HG03432 (cell line): ENCODE measurements around the gene PCCA.
"Not testable (repeated sequence)": the region's sequence is repeated elsewhere in the genome, so short reads cannot be mapped to it uniquely, and the experiment has no call there.

Experiments
- ATAC-seq: cut with Tn5 transposase; IDR thresholded peaks from one replicate; pipeline ENCODE4 v1.9.1; 2021; ENCODE audit warnings: mild to moderate bottlenecking, moderate library complexity; ENCODE audit not compliant: unreplicated experiment

Gene PCCA

DNA sequence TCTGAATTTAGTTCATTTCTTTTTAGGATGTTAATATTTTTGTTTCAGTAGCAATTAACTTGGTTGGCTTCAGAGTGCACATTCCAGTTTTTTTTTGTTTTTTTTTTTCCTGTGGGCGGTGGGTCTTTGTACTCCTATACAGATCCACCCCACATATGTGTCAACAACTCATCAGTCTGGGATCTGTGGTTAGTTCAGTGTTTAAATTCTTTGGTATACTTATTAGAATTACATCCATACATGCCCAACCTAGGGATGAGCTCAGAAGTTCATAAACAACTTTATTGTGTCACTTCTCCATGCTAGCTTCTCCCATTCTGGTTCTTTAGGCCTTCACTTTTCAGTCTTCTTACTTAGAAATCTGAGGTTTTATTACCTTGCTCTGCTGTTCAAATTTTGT, 50.9 kb downstream of the PCCA start:
- ATAC-seq, result no peak

DNA sequence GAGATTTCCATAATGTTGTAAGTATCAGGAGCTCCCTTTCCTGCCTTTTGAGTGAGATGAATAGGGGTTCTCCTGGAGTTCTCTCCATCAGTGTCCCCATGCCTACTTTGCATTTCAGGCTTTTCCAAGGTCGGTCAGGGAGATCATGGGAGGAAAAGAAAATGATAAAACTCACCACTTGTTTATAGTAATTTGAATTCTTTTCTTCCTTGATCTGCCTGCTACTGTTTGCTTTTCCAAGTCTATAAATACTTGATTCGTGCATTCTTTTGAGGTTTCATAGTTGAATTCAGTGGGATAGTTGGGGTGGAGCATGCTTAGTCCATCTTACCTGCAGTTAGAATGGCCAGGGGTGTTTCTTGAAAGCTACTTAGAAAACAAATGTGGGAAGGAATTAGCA, 51.5 kb downstream of the PCCA start:
- no peak for ATAC-seq

DNA sequence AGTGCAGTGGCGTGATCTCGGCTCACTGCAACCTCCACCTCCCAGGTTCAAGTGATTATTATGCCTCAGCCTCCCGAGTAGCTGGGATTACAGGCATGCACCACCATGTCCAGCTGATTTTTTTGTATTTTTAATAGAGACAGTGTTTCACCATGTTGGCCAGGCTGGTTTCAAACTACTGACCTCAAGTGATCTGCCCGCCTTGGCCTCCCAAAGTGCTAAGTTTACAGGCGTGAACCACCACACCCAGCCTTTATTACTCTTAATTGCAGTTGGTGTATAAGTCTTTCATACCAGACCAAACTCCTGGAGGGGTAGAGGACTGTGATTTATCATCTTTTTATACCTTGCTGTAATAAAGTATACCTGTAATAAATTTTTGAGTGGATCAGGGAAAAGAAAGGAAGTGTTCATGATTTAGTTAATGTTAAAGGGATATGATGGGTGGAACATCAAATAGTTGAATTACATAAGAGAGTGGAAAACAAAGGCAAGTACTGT, 52.6 kb downstream of the PCCA start:
- not testable (repeated sequence) for ATAC-seq

DNA sequence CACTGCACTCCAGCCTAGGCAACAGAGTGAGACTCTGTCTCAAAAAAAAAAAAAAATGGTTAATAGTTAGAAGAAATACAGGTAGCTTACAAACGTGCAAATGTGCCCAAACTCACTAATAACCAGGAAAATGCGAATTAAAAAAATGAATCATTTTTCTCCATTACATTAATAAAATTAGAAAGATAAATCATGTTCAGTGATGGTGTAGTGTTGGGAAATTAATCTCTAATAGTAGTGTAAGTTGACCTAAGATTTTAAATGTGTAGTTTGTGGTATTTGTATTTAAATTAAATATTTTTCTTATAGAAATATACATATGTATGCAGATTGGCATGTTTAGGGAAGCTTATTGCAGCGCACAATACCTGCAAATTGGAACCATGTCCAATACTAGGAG, 57.6 kb downstream of the PCCA start:
- no peak for ATAC-seq

DNA sequence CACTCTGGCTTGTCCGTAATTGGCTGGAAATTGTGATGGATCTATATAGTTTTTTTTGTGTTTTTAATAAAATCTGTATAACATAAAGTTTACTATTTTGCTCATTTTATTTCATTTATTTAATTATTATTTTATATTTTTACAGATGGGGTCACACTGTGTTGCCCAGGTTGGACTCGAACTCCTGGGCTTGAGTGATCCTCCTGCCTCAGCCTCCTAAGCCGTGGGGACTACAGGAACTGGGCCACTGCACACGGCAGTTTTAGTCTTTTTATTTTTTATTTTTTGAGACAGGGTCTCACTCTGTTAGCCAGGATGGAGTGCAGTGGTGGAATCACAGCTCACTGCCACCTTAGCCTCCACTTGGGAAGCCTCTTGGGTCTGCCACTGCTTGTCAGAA, 58.9 kb downstream of the PCCA start:
- no peak for ATAC-seq

DNA sequence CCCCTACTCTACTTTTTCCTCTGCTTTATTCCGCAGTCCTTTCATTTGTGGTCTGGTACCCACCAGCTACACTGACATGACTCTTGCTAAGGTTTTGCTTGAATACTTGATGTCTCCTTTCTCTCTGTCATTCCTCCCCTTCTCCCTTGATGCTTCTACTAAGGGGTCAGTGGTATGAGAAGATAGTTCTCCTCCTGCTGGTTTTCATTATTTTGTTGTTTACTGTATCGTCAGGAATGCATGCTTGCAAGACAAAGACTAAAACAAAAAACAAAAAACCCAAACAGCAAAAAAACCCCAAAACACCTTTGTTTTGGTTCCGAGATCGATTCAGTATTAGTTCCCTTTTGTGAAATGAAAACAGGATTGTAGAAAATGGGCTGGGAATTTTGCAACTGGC, 59.5 kb downstream of the PCCA start:
- no peak for ATAC-seq

DNA sequence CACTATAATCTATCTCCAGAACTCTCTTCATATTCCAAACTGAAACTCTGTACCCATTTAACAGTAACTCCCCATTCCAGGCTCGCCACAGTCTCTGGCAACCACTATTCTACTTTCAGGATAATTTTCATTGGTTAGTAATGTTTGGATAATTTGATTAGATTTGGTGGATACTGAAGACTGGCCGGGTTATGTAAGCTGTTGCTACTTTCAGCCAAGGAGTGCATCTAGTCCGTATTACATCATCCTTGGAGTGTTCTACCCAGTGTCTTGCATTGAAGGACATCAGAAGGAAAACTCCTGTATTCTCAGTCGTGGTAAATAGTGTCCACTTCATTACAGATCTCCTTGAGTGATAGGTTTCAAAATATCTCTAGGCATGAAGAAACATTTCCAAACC, 60.5 kb downstream of the PCCA start:
- no peak for ATAC-seq

DNA sequence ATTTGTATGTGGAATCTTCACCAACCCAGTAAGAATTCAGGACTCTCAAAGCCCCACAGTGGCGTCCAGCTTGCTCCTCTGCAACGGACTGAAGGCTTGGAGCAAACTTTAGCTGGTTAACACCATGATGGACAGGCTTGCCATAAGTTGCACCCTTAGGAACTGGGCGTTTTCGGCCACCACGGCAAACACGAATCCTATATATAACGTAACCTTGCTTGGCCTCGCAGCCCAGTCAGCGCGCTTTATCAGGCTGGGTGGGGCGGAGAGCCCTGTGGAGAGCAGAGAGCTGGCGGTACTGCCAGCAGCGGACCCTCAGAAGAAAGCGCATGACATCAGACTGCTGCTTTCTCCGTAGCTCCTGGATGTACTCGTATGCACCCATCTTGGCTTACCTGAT, 61.8 kb downstream of the PCCA start:
- not testable (repeated sequence) for ATAC-seq

DNA sequence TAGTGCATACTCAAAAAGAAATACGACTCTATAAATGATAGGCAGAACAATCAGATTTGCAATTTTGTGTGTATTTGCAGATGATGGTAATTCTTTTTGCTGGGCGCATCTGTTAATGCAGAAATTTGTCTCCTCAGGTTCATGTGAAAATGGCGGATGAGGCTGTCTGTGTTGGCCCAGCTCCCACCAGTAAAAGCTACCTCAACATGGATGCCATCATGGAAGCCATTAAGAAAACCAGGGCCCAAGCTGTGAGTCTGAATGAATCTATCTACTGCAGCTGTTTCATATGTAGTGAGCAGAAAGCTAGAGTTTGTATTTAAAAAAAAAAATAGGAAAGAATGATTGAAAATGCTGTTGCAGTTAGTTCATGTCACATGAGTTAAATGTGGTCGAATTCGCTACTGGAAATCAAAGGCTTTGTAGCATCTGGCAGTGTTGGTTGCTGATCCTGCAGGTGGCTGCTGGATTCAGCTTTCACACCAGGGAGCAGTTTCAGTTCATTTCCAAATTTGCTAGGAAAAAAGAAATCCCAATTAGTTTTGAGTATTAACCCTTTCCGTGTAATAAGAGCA, 66.0 kb downstream of the PCCA start:
- ATAC-seq, result no peak

DNA sequence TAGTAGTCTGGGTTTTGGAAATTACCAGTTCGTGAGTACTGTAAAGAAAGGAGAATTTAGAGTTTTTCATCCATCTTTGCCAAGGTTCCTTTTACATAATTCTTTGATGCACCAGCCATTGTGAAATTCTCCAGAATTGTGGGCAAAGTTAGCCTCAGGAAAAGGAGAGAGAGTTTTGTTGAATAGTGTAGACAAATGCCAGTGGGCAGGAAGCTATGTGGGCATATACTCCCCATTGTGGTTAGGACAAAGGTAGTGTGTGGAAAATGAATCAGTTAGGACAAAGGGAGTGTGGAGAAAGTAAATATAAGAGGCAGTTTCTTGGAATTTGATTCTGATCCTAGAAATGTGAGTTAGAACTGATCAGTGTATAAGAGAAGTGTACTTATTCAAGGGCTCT, 67.9 kb downstream of the PCCA start:
- no peak for ATAC-seq

DNA sequence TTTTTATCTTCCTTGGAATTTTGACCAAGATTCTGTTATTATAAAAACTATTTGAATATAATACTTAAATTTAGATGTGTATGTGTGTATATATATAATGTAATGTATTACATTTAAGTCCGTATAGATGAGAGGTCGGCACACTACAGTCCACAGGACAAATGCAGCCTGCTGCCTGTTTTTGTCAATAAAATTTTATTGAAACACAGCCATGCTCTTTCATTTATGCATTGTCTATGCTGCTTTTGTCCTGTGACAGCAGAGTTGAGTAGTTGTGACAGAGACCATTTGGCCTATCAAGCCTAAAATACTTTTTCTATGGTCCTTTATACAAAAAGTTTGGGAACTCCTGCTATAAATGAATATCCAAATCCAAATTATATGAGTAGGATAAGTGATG, 69.7 kb downstream of the PCCA start:
- no peak for ATAC-seq

DNA sequence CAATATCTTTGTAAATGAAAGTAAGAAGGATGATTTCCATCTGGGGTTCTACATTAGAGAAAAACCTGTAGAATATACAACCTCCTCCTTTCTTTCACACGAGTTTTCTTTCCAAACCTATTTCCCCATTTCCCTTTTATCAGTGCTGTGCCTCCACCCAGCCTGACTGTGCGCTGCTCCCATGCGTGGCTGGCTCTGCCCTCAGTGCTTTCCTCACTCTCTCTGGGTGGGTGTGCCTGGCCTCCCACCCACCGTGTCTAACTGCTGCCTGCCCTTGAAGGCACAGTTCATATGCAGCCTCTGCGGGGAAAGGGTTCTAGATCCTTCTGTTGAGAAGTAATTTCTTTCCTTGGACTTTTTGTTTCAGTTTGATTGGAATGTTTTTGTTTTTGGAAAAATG, 70.7 kb downstream of the PCCA start:
- no peak for ATAC-seq

DNA sequence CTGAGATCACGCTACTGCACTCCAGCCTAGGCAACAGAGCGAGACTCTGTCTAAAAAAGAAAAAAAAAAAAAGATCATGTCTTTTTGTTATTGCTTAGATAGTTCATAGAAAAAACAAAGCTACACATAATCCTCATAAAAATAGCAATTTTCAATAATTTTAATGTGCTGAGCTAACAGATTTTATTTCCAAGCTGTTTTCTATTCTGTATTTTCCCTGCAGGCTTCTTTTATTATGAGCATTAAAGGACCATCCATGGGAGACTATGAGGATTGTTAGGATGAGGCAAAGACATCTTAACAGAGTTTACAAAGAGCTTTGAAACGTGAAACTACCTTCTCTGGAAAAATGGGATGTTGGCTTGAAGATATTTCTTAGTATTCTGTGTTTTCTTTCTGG, 71.6 kb downstream of the PCCA start:
- no peak for ATAC-seq

DNA sequence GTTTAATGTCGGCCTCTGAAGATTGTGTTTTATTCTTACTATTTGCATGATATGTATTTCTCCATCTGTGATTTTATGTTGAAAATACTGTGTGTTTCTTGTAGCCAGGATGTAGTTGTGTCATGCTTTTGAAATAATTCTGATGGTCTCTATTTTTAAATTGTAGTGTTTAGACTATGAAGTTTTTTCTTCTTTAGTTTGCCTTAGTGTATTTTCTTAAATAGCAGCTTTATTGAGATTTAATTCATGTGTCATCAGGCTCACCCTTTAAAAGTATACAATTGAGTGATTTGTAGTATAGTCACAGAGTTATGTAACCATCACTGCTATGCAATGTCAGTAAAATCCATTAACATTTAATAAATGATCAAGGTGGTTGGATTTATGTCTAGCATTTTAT, 74.5 kb downstream of the PCCA start:
- ATAC-seq, result no peak

DNA sequence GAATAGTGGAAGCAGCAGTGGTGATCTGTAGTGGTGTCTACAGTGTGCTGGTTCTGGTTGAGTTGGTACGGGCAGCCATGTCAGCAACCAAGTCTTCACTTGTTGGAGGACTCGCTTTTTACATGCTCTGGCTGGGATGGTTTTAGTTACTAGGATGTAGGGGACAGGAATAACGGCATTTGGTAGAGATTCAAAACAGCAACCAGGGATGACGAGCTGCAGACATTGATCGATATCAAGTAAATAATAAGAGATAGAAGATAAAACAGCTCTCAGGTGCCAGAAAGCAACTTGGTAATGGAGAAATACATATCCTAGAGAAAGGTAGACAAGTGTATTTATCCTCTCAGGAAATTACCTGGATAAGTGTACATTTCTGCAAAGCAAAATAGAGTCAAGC, 84.3 kb downstream of the PCCA start:
- no peak for ATAC-seq

DNA sequence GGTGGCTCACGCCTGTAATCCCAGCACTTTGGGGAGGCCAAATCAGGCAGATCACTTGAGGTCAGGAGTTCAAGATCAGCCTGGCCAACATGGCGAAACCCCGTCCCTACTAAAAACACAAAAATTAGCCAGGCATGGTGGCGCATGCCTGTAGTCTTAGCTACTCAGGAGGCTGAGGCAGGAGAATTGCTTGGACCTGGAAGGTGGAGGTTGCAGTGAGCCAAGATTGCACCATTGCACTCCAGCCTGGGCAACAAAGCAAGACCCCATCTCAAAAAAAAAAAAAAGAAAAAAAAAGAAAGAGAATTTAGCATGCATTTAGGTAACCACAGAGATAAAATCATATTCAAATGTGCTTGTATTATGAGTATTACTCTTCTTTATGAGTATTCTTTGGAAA, 85.6 kb downstream of the PCCA start:
- ATAC-seq, result not testable (repeated sequence)

DNA sequence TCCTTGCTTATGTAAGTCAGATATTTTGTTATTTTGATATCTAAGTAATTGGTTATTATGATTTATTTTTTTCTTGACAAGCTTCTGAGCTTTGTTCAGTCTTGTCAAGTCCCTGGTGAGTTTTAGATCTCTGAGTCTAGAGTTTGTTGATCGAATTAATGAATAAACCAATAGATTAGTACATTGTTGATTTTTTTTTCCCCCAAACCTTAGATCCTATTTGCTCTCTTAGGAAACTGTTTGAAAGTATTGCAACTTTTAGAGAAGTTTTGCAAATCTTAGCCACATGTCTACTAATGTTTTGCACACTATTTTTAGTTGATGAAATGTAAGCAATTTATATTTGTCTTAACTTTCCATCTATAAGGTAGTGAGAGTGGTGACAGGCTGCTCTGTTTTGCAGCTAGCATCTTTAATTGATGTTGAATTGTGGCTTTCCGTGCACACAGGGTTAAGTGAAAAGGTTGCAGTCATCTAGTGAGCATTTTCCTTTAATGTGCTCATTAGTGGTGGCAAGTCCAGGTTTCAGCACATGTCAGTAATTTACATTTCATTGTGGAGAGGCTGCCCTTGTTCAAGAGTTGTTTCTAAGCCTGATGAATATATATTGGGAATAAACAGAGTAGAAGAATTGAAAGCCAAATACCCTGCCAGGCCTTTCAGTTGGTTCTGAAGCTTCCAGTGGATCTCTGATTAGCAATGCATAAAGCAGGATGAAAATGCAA, 86.3 kb downstream of the PCCA start:
- ATAC-seq, result no peak

DNA sequence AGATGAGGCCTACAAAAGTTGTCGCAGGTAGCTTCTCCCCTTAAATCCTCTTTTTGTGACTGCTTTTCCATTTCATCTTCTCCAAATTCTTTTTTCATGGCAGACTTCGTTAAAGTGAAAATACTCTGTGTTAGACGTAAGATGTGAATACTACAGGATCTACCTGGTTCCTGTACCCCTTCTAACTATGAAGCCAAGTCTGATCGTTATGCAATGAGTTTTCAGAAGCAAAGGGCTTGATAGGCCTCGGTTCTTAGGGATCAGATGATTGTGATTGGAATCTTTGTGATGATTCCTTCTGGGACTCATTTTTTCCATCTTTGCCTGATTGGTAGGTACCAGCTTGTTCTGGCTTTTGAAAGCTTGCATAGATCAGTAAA, 86.9 kb downstream of the PCCA start:
- ATAC-seq, result no peak

DNA sequence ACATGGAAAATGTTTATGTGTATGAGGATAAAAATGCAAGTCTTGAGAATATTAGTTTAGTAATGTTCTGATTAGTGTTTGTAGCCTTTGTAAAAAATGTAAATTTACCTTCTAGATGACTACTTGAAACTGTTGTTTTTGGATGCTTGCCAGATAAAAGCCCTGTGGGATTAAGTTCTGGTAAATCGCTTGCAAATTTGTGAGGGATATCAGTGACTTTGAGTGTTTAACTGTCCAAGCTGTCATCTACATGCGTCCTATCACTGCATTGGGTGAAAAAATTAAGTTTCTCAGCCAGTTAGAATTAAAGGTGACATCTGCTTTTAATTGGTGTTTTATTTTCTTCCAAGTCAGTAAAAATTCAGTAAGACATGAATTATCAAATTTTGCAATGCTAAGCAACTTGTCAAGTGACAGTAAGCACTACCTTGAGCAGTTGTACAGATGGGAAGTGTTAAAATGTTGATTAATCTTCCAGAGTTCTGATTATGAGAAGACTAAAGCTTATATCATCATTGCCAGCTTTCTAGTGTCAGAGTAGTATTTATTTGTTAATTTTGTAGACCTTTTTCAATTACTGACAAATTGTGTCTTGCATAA, 88.0 kb downstream of the PCCA start:
- ATAC-seq, result no peak

DNA sequence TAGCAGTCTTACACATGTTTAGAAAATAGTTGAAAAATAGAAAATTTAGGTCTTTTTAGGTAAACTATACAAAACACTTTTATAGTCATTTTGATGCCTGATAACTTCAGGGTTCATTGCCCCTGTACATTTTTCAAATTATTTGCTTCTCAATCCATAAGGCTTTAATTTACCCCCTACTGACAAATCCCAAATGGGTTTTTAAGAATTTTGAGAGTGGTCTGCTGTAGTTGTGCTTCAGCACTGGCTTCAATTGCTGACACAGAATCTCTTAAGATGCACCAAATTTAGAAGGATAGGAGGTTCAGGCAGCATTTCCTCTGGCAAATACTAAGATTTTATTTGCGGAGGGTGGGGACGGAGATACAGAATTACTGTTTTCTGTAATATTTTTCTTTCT, 89.4 kb downstream of the PCCA start:
- no peak for ATAC-seq

DNA sequence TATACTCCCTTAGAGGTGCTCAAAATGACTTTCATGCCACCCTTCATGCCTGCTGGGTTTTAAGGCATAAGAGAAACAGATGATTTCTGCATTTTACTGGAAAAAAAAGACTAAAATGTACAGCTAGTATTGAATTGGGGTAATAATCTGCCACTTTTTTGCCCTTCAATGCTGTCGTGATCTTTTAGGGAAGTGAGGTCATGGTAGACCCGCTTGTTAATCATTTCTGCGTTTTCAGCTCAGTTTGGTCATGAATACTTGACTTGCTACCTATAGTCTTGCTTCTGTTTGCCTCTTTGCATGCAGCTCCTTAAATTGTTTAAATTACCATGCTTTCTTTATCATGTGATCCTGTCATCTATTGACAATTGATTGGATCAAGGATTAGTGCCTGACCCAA, 90.4 kb downstream of the PCCA start:
- ATAC-seq, result no peak

DNA sequence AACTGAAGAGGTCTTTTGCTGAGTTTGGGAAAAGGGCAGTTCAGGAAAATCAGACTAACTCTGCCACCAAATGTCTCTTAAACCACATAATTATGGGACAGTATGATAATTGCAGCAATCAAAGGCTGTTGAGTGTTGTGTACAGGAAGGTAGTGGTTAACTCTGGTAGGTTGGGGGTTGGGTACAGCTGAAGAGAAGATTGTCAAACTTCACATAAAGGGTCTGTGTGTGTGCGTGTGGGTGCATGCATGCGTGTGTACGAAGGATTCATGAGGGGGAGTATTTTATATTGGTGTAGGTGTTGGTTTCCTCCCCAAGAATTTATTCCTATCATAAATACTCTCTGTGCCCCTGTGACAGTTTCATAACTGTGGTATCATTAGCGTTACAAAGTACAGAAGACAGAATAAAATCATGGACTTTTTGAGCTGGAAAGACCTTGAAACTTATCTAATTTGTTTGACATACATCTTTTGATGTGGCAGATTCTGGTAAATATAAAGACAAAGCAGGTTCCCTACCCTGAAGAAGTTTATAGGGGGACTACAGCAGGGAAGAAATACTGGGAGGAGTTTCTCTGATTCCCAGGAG, 94.1 kb downstream of the PCCA start:
- ATAC-seq, result no peak
